C4-2B (cell line): ENCODE results near the gene EFCAB8.

Experiments used
- CTCF ChIP-seq: fragments of 450-650 bp; conservative IDR thresholded peaks from 2 replicates; pipeline ENCODE4 v1.5.1; 2017; ENCODE audit warnings: mild to moderate bottlenecking
- ZFX ChIP-seq: fragments of 450-650 bp; IDR thresholded peaks from 2 replicates; pipeline ENCODE4 v1.6.1; 2017

- TF ChIP-seq CTCF = no peak
- no peak for TF ChIP-seq ZFX
These were observed 108.4 kb downstream of the EFCAB8 start for GRCh38 chr20:32966881-32967781.
